ENCODE results near the gene NUDT8.

- TF ChIP-seq CTCF (IDR thresholded peaks at IDR 0.05) (no peak), POLR2A (IDR thresholded peaks at IDR 0.05) (no peak)
These were observed 5.4 kb upstream of the NUDT8 start for GRCh38 chr11:67635231-67635521.
